Activated naive CD8-positive, alpha-beta T cell (primary cell): Measurements from ENCODE around the gene ABCC1.
A peak's percentile ranks its signal among the peaks of the same experiment; 100 is the strongest.

Source experiments
- H3K27ac Mint-ChIP-seq: one replicate; pipeline ENCODE4 v1.8.0; 2021; ENCODE audit warnings: mixed read lengths
- H3K27me3 Mint-ChIP-seq: one replicate; pipeline ENCODE4 v1.8.0; 2021; ENCODE audit warnings: mixed read lengths
- H3K36me3 Mint-ChIP-seq: one replicate; pipeline ENCODE4 v1.8.0; 2021; ENCODE audit warnings: mixed read lengths
- H3K4me1 Mint-ChIP-seq: one replicate; pipeline ENCODE4 v1.8.0; 2021; ENCODE audit warnings: low read depth, mixed read lengths
- H3K4me3 Mint-ChIP-seq: one replicate; pipeline ENCODE4 v1.8.0; 2021; ENCODE audit warnings: mild to moderate bottlenecking, mixed read lengths
- H3K9me3 Mint-ChIP-seq: one replicate; pipeline ENCODE4 v1.8.0; 2021; ENCODE audit warnings: low read depth, mixed read lengths

The ABCC1 gene

DNA sequence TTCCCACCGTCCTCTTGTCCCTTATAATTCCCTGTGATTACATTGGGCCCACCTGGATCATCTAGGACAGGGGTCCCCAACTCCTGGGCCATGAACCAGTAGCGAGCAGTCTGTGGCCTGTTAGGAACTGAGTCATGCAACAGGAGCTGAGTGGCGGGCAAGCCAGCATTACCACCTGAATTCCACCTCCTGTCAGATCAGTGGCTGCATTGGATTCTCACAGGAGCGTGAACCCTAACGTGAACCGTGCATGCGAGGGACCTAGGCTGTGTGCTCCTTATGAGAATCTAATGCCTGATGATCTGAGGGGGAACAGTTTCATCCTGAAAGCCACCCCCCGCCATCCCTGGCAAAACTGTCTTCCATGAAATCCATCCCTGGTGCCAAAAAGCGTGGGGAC is 36.8 kb downstream of the ABCC1 start:
- Mint-ChIP-seq H3K4me3 (no peak overlapping the region), H3K4me1 (peaks cover 53% of the 10 kb centered on the region), H3K27ac (no peak overlapping the region), H3K36me3 (peaks cover 13% of the 10 kb centered on the region), H3K27me3 (no peaks in the 10 kb centered on the region), H3K9me3 (peaks cover 8% of the 10 kb centered on the region)

DNA sequence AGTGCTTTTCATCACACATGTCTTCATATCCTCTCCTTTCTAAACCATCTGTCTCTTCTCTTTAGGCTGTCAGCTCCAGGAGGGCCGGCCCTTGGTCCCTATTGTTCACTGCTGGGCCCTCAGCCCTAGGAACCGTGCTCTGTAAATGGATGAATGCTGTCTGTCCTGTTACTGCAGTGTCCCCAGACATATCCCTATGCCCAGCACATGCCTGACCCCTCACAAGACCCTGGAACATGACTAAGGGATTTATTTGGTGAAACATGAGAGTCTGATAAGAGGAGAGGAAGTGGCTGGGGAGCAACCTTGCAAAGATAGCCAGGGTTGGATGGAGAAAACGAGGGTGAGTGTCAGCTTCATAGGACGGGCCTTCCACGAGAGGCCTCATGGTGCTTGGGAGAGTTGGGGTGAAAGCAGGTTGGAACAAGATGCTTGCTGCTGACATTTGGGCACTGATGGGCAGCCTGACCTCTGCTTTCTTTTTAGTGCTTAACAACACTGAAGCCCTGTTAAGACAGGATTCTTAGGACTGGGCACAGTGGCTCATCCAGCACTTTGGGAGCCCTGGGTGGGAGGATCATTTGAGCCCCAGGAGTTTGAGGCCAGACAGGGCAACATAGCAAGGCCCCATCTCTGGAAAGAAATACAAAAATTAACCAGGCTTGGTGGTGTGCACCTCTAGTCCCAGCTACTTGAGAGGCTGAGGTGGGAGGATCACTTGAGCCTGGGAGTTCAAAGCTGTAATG is 39.0 kb downstream of the ABCC1 start:
- peaks cover 51% of the 10 kb centered on the region for H3K4me1 Mint-ChIP-seq
- H3K36me3 Mint-ChIP-seq = peaks cover 3% of the 10 kb centered on the region
- peak overlapping the region; percentile 82 for H3K27ac Mint-ChIP-seq
- H3K9me3 Mint-ChIP-seq = no peaks in the 10 kb centered on the region
- H3K27me3 Mint-ChIP-seq = no peaks in the 10 kb centered on the region
- H3K4me3 Mint-ChIP-seq = no peak overlapping the region

DNA sequence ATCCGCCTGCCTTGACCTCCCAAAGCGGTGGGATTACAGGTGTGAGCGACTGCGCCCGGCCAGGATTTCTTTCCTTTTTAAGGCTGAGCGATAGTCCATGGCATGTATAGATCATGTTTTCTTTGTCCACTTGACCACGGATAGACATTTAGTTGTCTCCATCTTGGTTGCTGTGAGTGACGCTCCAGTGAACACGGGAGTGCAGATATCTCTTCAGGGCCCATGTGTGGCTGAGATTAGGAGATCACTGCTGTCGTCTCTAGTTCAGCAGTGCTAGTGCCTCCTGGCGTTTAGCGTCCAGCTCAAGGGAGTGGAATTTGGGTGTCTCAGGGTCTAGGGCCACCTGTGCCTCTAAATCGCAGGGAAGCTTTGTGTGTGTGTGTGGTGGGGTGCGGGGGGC is 41.5 kb downstream of the ABCC1 start:
- no peak overlapping the region for H3K4me3 Mint-ChIP-seq
- H3K27me3 Mint-ChIP-seq = no peaks in the 10 kb centered on the region
- peaks cover 57% of the 10 kb centered on the region for H3K4me1 Mint-ChIP-seq
- peaks cover 3% of the 10 kb centered on the region for H3K36me3 Mint-ChIP-seq
- no peak overlapping the region for H3K27ac Mint-ChIP-seq
- H3K9me3 Mint-ChIP-seq = no peaks in the 10 kb centered on the region

DNA sequence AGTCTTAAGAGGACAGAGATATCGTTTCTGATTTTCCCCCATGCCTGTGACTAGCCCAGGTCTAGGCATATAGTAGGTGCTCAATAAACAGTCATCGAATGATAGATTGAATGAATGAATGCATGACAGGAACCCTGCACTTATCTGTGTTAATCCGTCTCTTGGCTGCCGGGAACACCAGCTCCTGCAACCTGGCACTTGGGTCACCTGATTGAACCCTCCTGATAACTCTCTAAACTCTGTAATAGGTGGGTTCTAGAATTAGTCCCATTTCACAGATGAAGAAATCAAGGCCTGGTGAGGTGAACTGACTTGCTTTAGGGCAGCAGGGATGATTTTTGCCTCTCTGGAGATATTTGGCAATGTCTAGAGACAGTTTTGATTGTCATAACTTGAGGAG is 43.7 kb downstream of the ABCC1 start:
- Mint-ChIP-seq H3K4me3 (no peak overlapping the region), H3K27me3 (no peaks in the 10 kb centered on the region), H3K36me3 (peaks cover 3% of the 10 kb centered on the region), H3K4me1 (peaks cover 53% of the 10 kb centered on the region), H3K9me3 (no peaks in the 10 kb centered on the region), H3K27ac (no peak overlapping the region)

DNA sequence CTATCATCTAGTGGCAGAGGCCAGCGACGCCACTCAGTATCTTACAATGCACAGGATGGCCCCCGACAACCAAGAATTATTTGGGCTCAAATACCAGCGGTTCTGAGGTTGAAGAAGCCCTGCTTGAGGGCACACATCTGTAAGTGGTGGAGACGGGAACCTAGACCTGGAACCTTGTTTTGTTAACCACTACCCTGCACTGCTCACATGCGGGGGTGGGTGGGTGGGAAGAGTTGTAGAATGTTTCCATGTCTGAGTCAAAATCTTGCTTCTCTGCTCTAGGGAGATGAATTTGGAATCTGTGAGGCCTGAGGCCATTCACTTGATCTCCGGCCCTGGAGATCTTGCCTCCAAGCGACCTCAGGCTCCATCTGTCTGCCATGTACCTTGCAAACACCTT is 44.1 kb downstream of the ABCC1 start:
- no peaks in the 10 kb centered on the region for H3K9me3 Mint-ChIP-seq
- H3K4me3 Mint-ChIP-seq = no peak overlapping the region
- H3K36me3 Mint-ChIP-seq = no peaks in the 10 kb centered on the region
- H3K27ac Mint-ChIP-seq = no peak overlapping the region
- peaks cover 53% of the 10 kb centered on the region for H3K4me1 Mint-ChIP-seq
- no peaks in the 10 kb centered on the region for H3K27me3 Mint-ChIP-seq

DNA sequence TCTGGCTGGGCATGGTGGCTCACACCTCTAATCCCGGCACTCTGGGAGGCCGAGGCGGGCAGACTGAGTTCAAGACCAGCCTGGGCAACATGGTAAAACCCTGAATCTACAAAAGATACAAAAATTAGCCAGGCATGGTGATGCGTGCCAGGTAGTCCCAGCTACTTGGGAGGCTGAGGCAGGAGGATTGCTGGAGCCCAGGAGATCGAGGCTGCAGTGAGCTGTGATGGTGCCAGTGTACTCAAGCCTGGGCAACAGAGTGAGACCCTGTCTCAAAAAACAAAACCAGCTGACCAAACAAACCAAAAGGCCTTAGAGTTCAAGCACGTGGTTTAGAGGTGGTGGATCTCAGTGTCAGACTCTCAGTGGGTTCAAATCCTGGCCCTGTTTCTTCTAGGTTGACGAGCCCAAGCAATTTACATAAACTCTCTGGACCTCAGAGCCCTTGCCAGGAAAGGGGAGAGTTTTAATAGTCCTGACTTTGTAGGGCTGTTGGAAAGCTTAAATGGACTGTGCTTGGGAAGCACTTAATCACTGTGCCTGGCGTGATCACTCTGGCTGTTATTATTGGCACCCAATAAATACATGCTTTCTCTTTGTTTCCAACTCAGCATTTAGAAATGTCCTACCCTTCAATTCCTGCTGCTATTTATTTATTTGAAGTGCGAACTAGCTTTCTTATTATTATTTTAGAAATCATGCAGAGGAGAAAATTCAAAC is 44.7 kb downstream of the ABCC1 start:
- Mint-ChIP-seq H3K27ac (no peak overlapping the region), H3K27me3 (no peaks in the 10 kb centered on the region), H3K4me3 (no peak overlapping the region), H3K36me3 (no peaks in the 10 kb centered on the region), H3K9me3 (no peaks in the 10 kb centered on the region), H3K4me1 (peaks cover 49% of the 10 kb centered on the region)

DNA sequence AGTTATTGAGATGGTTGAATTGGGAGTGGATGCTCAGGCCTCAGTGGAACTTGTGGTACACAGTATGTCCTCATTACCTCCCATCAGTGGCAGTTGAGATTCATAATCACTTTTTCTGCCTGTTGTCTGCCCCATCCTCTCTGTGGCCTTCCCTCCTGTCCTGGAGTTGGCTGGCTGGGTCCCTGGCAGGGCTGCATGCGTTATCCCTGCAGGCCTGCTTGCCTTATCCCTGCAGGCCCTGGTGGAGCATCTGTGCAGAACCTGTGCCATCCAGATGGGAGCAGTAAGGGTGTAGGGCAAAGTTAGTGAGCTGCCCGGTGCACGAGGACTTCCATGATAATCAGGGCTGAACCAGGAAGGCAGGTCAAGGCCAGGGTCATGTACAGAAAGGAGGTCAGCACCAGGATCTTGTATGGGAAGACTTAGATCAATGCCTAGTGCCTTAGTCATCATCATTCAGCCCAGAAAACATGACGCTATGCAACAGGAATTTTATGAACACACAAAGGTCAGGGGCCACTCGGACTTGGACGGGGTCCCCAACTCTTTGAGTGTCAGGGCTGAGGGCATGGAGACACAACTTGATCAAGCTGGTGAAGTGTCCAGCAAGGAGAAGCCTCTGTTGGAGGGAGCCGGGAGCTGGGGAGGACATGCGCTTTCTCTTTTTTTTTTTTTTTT is 47.2 kb downstream of the ABCC1 start:
- Mint-ChIP-seq H3K4me3 (no peak overlapping the region), H3K4me1 (peaks cover 47% of the 10 kb centered on the region), H3K27ac (no peak overlapping the region), H3K36me3 (peaks cover 2% of the 10 kb centered on the region), H3K27me3 (no peaks in the 10 kb centered on the region), H3K9me3 (no peaks in the 10 kb centered on the region)

DNA sequence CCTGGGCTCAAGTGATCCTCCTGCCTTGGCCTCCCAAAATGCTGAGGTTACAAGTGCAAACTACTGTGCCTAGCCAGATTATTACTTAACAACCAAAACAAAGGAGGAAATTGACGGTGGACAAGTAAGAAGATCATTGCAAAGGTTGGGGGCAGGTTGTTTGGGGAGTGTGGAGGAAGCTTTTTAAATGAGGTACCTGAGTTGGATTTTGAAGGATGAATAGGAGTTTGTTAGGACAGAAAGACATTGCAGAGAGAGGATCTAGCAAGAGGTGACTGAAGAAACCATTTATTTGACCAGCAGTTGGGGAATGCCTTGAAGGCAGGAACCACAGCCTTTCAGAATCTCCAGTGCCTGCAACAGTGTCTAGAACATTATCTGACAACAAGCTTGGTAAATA is 51.3 kb downstream of the ABCC1 start:
- Mint-ChIP-seq H3K27me3 (no peaks in the 10 kb centered on the region), H3K4me1 (peaks cover 34% of the 10 kb centered on the region), H3K9me3 (no peaks in the 10 kb centered on the region), H3K4me3 (no peak overlapping the region), H3K36me3 (peaks cover 4% of the 10 kb centered on the region), H3K27ac (no peak overlapping the region)

DNA sequence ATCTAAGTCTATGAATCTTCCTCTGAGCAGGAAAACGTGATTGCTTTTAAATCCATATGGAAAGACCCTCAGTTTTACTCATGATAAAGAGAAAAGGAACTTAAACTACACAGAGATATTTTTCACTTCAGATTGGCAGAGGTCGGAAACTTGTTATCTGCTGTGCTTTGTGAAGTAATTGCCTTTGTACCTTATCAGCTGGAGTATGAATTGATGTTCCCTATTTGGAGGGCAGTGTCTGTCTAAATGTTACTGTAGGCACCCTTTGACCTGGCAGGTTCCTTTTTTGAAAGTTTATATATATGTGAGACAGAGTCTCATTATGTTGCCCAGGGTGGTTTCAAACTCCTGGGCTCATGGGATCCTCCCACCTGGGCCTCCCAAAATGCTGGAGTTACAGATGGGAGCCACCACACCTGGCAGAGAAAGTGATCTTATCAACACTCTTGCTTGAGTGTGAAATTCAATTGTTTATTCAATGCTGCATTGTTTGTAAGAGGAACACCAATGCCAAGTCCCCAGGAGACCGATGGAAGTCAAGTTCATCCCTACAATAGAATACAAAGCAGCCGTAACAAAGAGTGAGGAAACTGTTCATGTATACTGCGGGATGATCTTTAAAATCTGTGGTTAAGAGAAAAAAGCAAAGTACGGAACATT is 52.3 kb downstream of the ABCC1 start:
- Mint-ChIP-seq H3K4me3 (no peak overlapping the region), H3K4me1 (peaks cover 40% of the 10 kb centered on the region), H3K9me3 (no peaks in the 10 kb centered on the region), H3K27me3 (no peaks in the 10 kb centered on the region), H3K27ac (no peak overlapping the region), H3K36me3 (peaks cover 4% of the 10 kb centered on the region)

DNA sequence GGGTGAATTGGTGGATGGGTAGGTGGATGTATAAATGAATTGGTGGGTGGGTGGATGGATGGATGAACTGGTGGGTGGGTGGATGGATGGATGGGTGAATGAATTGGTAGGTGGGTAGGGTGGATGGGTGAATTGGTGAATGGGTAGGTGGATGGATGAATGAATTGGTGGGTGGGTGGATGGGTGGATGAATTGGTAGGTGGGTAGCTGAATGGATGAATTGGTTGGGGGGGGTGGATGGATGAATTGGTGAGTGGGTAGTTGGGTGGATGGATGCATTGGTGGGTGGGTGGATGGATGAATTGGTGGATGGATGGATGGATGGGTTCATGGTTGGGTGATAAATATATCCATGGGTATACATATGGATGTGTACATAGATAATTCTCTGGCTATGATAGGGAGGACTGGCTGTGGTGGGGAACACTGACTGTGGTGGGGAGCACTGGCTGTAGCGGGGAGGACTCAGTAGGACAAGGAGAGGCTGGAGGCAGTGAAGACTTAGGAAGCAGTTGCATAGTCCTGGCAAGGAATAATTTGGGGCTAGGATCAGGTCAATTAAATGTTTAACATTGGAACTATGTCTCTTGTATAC is 54.4 kb downstream of the ABCC1 start:
- Mint-ChIP-seq H3K36me3 (peaks cover 8% of the 10 kb centered on the region), H3K4me1 (peaks cover 36% of the 10 kb centered on the region), H3K27ac (no peak overlapping the region), H3K4me3 (no peak overlapping the region), H3K9me3 (no peaks in the 10 kb centered on the region), H3K27me3 (no peaks in the 10 kb centered on the region)

DNA sequence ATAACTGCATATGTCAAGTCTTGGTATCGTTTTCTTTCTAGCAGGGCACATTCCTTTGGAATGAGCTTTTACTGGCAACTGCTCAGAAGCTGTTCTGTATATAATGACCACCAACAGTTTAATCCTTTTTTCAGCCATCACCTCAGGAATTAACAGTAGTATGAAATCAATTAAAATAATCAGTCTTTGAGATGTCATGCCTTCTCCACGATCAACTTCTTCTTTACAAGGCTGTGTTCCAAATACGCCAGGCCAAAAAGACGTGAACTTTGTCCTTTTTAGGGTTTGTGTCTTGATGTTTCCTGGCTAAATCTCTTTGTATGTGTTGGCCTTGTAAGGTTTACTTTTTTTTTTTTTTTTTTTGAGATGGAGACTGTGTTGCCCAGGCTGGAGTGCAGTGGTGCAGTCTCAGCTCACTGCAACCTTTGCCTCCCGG is 54.9 kb downstream of the ABCC1 start:
- H3K27ac Mint-ChIP-seq = no peak overlapping the region
- H3K9me3 Mint-ChIP-seq = no peaks in the 10 kb centered on the region
- no peak overlapping the region for H3K4me3 Mint-ChIP-seq
- H3K4me1 Mint-ChIP-seq = peaks cover 36% of the 10 kb centered on the region
- peaks cover 8% of the 10 kb centered on the region for H3K36me3 Mint-ChIP-seq
- H3K27me3 Mint-ChIP-seq = no peaks in the 10 kb centered on the region

DNA sequence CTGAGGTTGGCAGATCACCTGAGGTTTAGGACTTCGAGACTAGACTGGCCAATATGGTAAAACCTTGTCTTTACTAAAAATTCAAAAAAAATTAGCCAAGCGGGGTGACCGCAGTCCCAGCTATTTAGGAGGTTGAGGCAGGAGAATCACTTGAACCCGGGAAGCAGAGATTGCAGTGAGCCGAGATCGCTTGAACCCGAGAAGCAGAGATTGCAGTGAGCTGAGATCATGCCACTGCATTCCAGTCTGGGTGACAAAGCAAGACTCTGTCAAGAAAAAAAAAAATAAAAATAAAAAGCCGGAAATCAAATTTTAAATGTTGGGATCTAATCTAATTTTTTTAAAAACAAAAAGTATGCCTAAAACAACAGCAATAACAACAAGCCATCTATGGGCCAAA is 56.3 kb downstream of the ABCC1 start:
- no peaks in the 10 kb centered on the region for H3K9me3 Mint-ChIP-seq
- H3K27ac Mint-ChIP-seq = no peak overlapping the region
- H3K4me3 Mint-ChIP-seq = no peak overlapping the region
- peaks cover 34% of the 10 kb centered on the region for H3K4me1 Mint-ChIP-seq
- H3K36me3 Mint-ChIP-seq = peaks cover 8% of the 10 kb centered on the region
- no peaks in the 10 kb centered on the region for H3K27me3 Mint-ChIP-seq

DNA sequence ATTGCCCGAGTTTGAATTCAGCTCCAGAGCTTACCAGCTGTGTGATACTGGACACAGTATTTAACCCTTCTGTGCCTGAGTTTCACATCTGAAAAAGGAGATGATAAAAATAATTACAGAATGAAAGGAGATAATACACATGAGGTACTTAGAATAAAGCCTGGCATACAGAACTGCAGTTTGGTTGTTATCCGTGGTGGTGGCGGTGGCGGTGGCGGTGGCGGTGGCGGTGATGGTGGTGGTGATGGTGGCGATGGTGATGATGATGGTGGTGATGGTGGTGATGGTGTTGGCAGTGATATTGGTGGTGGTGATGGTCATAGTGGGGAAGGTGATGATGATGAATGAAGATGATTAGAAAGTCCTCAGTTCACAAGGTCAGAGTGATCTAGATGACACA is 57.2 kb downstream of the ABCC1 start:
- Mint-ChIP-seq H3K4me1 (peaks cover 28% of the 10 kb centered on the region), H3K27ac (peak overlapping the region; percentile 58), H3K4me3 (no peak overlapping the region), H3K27me3 (no peaks in the 10 kb centered on the region), H3K9me3 (no peaks in the 10 kb centered on the region), H3K36me3 (peaks cover 6% of the 10 kb centered on the region)

DNA sequence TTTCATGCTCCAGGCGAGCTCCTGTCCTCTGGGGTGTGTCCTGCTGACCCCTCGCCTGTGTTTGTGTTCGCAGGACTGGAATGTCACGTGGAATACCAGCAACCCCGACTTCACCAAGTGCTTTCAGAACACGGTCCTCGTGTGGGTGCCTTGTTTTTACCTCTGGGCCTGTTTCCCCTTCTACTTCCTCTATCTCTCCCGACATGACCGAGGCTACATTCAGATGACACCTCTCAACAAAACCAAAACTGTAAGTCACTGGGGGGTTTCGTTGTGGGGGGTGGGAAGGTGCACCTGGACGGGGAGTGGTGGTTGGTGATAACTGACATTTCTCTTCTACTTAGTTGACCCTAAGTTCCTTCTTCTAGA is 58.3 kb downstream of the ABCC1 start:
- peak overlapping the region; percentile 45 for H3K4me3 Mint-ChIP-seq
- no peaks in the 10 kb centered on the region for H3K9me3 Mint-ChIP-seq

DNA sequence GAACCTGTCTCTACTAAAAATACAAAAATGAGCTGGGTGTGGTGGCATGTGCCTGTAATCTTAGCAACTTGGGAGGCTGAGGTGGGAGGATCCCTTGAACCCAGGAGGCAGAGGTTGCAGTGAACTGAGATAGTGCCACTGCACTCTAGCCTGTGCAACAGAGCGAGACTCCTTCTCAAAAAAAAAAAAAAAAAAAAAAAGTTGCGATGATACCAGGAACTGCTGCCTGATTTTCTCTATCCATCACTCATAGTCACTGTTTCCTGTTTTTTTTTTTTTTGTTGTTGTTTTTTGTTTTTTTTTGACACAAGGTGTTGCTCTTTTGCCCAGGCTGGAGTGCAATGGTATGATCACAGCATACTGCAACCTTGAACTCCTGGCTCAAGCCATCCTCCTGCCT is 59.2 kb downstream of the ABCC1 start:
- no peak overlapping the region for H3K27ac Mint-ChIP-seq
- H3K4me3 Mint-ChIP-seq = no peak overlapping the region
- peaks cover 4% of the 10 kb centered on the region for H3K36me3 Mint-ChIP-seq
- H3K9me3 Mint-ChIP-seq = no peaks in the 10 kb centered on the region
- H3K4me1 Mint-ChIP-seq = peaks cover 20% of the 10 kb centered on the region
- no peaks in the 10 kb centered on the region for H3K27me3 Mint-ChIP-seq

More for the DNA sequence above, 58.3 kb downstream of the ABCC1 start:
- Mint-ChIP-seq H3K4me1 (peaks cover 22% of the 10 kb centered on the region), H3K27ac (peak overlapping the region; percentile 83), H3K36me3 (peaks cover 4% of the 10 kb centered on the region), H3K27me3 (no peaks in the 10 kb centered on the region)
